Thoracic aorta (tissue), 2 donors: ENCODE results near the gene HYLS1. TPM values are rescaled to one million over a fixed set of nuclear protein-coding genes. Genes with fewer than 3 reads are reported as not detected.
"Not testable (repeated sequence)": the region's sequence is repeated elsewhere in the genome, so short reads cannot be mapped to it uniquely, and the experiment has no call there.

Experiments
- ATAC-seq: fragments of 150-250 bp; one replicate; pipeline ENCODE4 v1.8.0; 2017; ENCODE audit warnings: low read depth; ENCODE audit not compliant: insufficient number of reproducible peaks, low FRiP score
- DNase-seq: peaks from one replicate; pipeline ENCODE4 v3.0.0-alpha.2; 2020; ENCODE audit warnings: low spot score
- H3K27ac ChIP-seq, 2 donors: fragments of 200-600 bp; sonication (generic); 1 replicate in 1 of 2; 2 replicates in 1 of 2; pipeline ENCODE4 v1.5.1; 2016; ENCODE audit warnings: mild to moderate bottlenecking in 2 of 2, moderate library complexity in 2 of 2
- H3K27me3 ChIP-seq: fragments of 200-600 bp; sonication (generic); replicated peaks from 2 replicates; pipeline ENCODE4 v1.6.0; 2016; ENCODE audit warnings: mild to moderate bottlenecking; ENCODE audit not compliant: insufficient read depth
- H3K36me3 ChIP-seq: fragments of 200-600 bp; sonication (generic); one replicate; pipeline ENCODE4 v1.5.1; 2016
- H3K4me1 ChIP-seq, 2 donors: fragments of 200-600 bp; sonication (generic); 1 replicate in 1 of 2; 2 replicates in 1 of 2; pipeline versions ENCODE4 v1.5.1 to v1.6.0; 2016; ENCODE audit warnings: low read depth in 2 of 2, mild to moderate bottlenecking in 1 of 2; ENCODE audit not compliant: control insufficient read depth in 1 of 2
- H3K4me3 ChIP-seq: fragments of 200-600 bp; sonication (generic); 2 replicates; pipeline ENCODE4 v1.5.1; 2016; ENCODE audit warnings: mild to moderate bottlenecking
- H3K9me3 ChIP-seq: fragments of 200-600 bp; sonication (generic); 2 replicates; pipeline ENCODE4 v1.5.1; 2016
- CTCF ChIP-seq: fragments of 200-600 bp; sonication (generic); IDR thresholded peaks from one replicate; pipeline ENCODE4 v1.5.1; 2019; ENCODE audit warnings: antibody characterized with exemption
- total RNA-seq, 2 donors: library from RNA; depleted of rRNA; stranded (reverse); fragments of >200 nt; gene quantifications; one replicate each; pipeline versions ENCODE4 v1.1.0 to v1.2.3, GENCODE V29; 2016

The HYLS1 gene
- 1 to 10 TPM in 1 of 2 donors, under 1 TPM in 1; 0.56 to 6.1 TPM for total RNA-seq

GRCh38 chr11:125887373-125888324, at the start of gene HYLS1:
TSS of gene HYLS1 (plus strand) at chr11:125887668. CDS start at chr11:125899369, 11,701 bp downstream.
- Histone ChIP-seq H3K4me3 (peak within 1 kb of the TSS; percentile 89), H3K9me3 (no peaks in the 10 kb centered on the region), H3K36me3 (peaks cover 3% of the 10 kb centered on the region), H3K27ac (peak within 1 kb of the TSS; percentile 89 to 92), H3K4me1 (peaks cover 0 to 3% of the 10 kb centered on the region in 2 donors), H3K27me3 (no peaks in the 10 kb centered on the region)
- no peak for TF ChIP-seq CTCF
- peak; percentile 99 for ATAC-seq
- peak; percentile 81 for DNase-seq

- no peaks in the 10 kb centered on the region for H3K36me3 ChIP-seq
- no peak overlapping the region for H3K4me3 ChIP-seq
- no peak for DNase-seq
- H3K9me3 ChIP-seq = no peaks in the 10 kb centered on the region
- no peaks in the 10 kb centered on the region for H3K4me1 ChIP-seq
- no peak overlapping the region for H3K27ac ChIP-seq
- TF ChIP-seq CTCF = no peak
- no peaks in the 10 kb centered on the region for H3K27me3 ChIP-seq
- ATAC-seq = no peak
These were observed 45.0 kb upstream of the HYLS1 start for GRCh38 chr11:125842321-125842948.

- Histone ChIP-seq H3K9me3 (no peaks in the 10 kb centered on the region), H3K4me1 (no peaks in the 10 kb centered on the region), H3K27me3 (no peaks in the 10 kb centered on the region), H3K27ac (no peak overlapping the region), H3K4me3 (no peak overlapping the region), H3K36me3 (no peaks in the 10 kb centered on the region)
- DNase-seq = no peak
- no peak for ATAC-seq
- TF ChIP-seq CTCF = no peak
These were observed 41.3 kb upstream of the HYLS1 start for GRCh38 chr11:125846188-125846587.

GRCh38 chr11:125857670-125858069, 29.8 kb upstream of the HYLS1 start:
- not testable (repeated sequence) for H3K4me3 ChIP-seq, H3K9me3 ChIP-seq, H3K4me1 ChIP-seq, DNase-seq, ATAC-seq, H3K27me3 ChIP-seq, H3K36me3 ChIP-seq, H3K27ac ChIP-seq

- not testable (repeated sequence) for H3K4me1 ChIP-seq, DNase-seq, H3K27ac ChIP-seq, H3K27me3 ChIP-seq, H3K36me3 ChIP-seq, ATAC-seq, H3K9me3 ChIP-seq, H3K4me3 ChIP-seq
These were observed 24.7 kb upstream of the HYLS1 start for GRCh38 chr11:125862786-125863185.

- not testable (repeated sequence) for H3K9me3 ChIP-seq, H3K4me3 ChIP-seq, H3K27me3 ChIP-seq, DNase-seq, H3K36me3 ChIP-seq, H3K27ac ChIP-seq, H3K4me1 ChIP-seq, ATAC-seq
These were observed 22.1 kb upstream of the HYLS1 start for GRCh38 chr11:125865354-125865753.
